Measurements from ENCODE around the gene JMJD1C.

JMJD1C gene

GRCh38 chr10:63465293-63466143 lies at the start of gene JMJD1C (continued):
- TF ChIP-seq ZNF175 (tag by site-specific recombination; IDR thresholded peaks at IDR 0.05) (no peak), ZNF624 (tag by site-specific recombination; IDR thresholded peaks at IDR 0.05) (no peak), ZIC2 (tag by site-specific recombination; IDR thresholded peaks at IDR 0.05) (peak; percentile 13; the same call in 1 of the 2 replicates), ZNF473 (tag by site-specific recombination; IDR thresholded peaks at IDR 0.05) (no peak), ZNF837 (tag by site-specific recombination; IDR thresholded peaks at IDR 0.05) (no peak), ZNF138 (tag by site-specific recombination; IDR thresholded peaks at IDR 0.05; ENCODE audit: borderline replicate concordance) (no peak), OSR2 (tag by site-specific recombination; IDR thresholded peaks at IDR 0.05) (peak; percentile 76), ZNF18 (tag by site-specific recombination; IDR thresholded peaks at IDR 0.05) (no peak), ZNF792 (tag by site-specific recombination; IDR thresholded peaks at IDR 0.05) (peak; percentile 43; the same call in 1 of the 2 replicates), HOXC10 (CRISPR knock-in tag; IDR thresholded peaks at IDR 0.05) (no peak), ZNF707 (tag by site-specific recombination; IDR thresholded peaks at IDR 0.05) (no peak), ZNF26 (tag by site-specific recombination; IDR thresholded peaks at IDR 0.05) (no peak), GLIS1 (tag by site-specific recombination; IDR thresholded peaks at IDR 0.05) (peak; percentile 68), ZNF24 (tag by site-specific recombination; IDR thresholded peaks at IDR 0.05) (no peak; the same call in 1 of the 2 replicates), ZNF324 (tag by site-specific recombination; IDR thresholded peaks at IDR 0.05) (peak; percentile 54; the same call in 1 of the 2 replicates), SP2 (tag by site-specific recombination; IDR thresholded peaks at IDR 0.05) (0 out of 2 replicates have a peak, but pooled peaks have one; percentile 48), ZBTB8A (tag by site-specific recombination; IDR thresholded peaks at IDR 0.05) (peak; percentile 91), ZNF202 (tag by site-specific recombination; IDR thresholded peaks at IDR 0.05; ENCODE audit: borderline replicate concordance) (no peak), MZF1 (tag by site-specific recombination; IDR thresholded peaks at IDR 0.05; ENCODE audit: borderline replicate concordance) (no peak), ZFP69B (tag by site-specific recombination; IDR thresholded peaks at IDR 0.05) (no peak; the same call in 1 of the 2 replicates), ZNF280C (tag by site-specific recombination; IDR thresholded peaks at IDR 0.05) (no peak), EGR2 (tag by site-specific recombination; IDR thresholded peaks at IDR 0.05; ENCODE audit: low read depth) (peak; percentile 70), INSM2 (tag by site-specific recombination; IDR thresholded peaks at IDR 0.05) (peak; percentile 27; the same call in 1 of the 2 replicates), PRDM1 (tag by site-specific recombination; IDR thresholded peaks at IDR 0.05) (no peak), ZNF112 (tag by site-specific recombination; IDR thresholded peaks at IDR 0.05) (no peak), ZNF146 (tag by site-specific recombination; IDR thresholded peaks at IDR 0.05) (peak; percentile 65), ZBTB1 (tag by site-specific recombination; IDR thresholded peaks at IDR 0.05) (0 out of 2 replicates have a peak, but pooled peaks have one; percentile 7), ZNF449 (tag by site-specific recombination; IDR thresholded peaks at IDR 0.05) (peak; percentile 97), GLI4 (tag by site-specific recombination; IDR thresholded peaks at IDR 0.05) (peak; percentile 47; the same call in 1 of the 2 replicates), ZNF76 (tag by site-specific recombination; IDR thresholded peaks at IDR 0.05; ENCODE audit: borderline replicate concordance, low read depth) (0 out of 2 replicates have a peak, but pooled peaks have one; percentile 35), ZFP37 (tag by site-specific recombination; IDR thresholded peaks at IDR 0.05) (peak; percentile 71), ZNF747 (tag by site-specific recombination; IDR thresholded peaks at IDR 0.05) (no peak)

Data from HEK293 (cell line).